Adrenal gland (tissue), 12 donors: ENCODE results near the gene AJM1. TPM values are rescaled to one million over a fixed set of nuclear protein-coding genes. Genes with fewer than 3 reads are reported as not detected.
"Not testable (repeated sequence)": the region's sequence is repeated elsewhere in the genome, so short reads cannot be mapped to it uniquely, and the experiment has no call there.

Experiments
- DNase-seq, 7 donors: peaks; one replicate each; pipeline ENCODE4 v3.0.0-alpha.2; 2019 to 2020
- H3K27ac ChIP-seq, 5 donors: fragments of 200-600 bp; sonication (generic) in 4 of 5; 1 replicate in 3 of 5; 2 replicates in 2 of 5; pipeline versions ENCODE4 v1.5.1 to v1.8.0; 2016 to 2020; ENCODE audit warnings: mild to moderate bottlenecking in 1 of 5
- H3K27me3 ChIP-seq: fragments of 200-600 bp; 2 replicates; pipeline ENCODE4 v1.8.0; 2021
- H3K36me3 ChIP-seq, 2 donors: fragments of 200-600 bp; replicated peaks in 1 of 2; 1 replicate in 1 of 2; 2 replicates in 1 of 2; pipeline versions ENCODE4 v1.5.1 to v1.8.0; 2018 to 2022
- H3K4me1 ChIP-seq, 2 donors: fragments of 200-600 bp; replicated peaks in 1 of 2; 1 replicate in 1 of 2; 2 replicates in 1 of 2; pipeline versions ENCODE4 v1.5.1 to v1.8.0; 2018 to 2021
- H3K4me3 ChIP-seq, 4 donors: fragments of 200-600 bp; sonication (generic) in 3 of 4; one replicate each; pipeline ENCODE4 v1.5.1; 2016 to 2018
- H3K9me3 ChIP-seq, 3 donors: fragments of 200-600 bp; sonication (generic) in 1 of 3; replicated peaks in 1 of 3; 1 replicate in 2 of 3; 2 replicates in 1 of 3; pipeline versions ENCODE4 v1.5.1 to v1.8.0; 2016 to 2021
- POLR2A ChIP-seq, 2 donors: fragments of 450-650 bp; IDR thresholded peaks; one replicate each; pipeline ENCODE4 v1.6.1; 2017; ENCODE audit warnings: antibody characterized with exemption in 2 of 2, mild to moderate bottlenecking in 2 of 2, moderate library complexity in 1 of 2
- WGBS, 4 donors: extraction: QIAGEN DNeasy Blood & Tissue Kit in 2 of 4; methylation state at CpG; one replicate each; pipeline versions ENCODE4 v1.1.5 to v1.1.7; 2013 to 2017; 5-methylcytosine and 5-hydroxymethylcytosine counted together
- intact Hi-C, 2 donors: fragments of 100-400 bp; cut with DNase I; formaldehyde crosslinking; loops; one replicate each; pipeline versions ENCODE4 v1.14.1 to v1.15.0; 2022 to 2023
- polyA plus RNA-seq, 3 donors: library from polyadenylated mRNA; stranded (reverse); fragments of 200-250 nt in 2 of 3; fragments of 350-450 nt in 1 of 3; fragmentation: Illumina TruSeq in 1 of 3; extraction: RNeasy Lipid Tissue Mini Kit (QIAGEN cat#74804) in 1 of 3; gene quantifications; one replicate each; pipeline ENCODE4 v1.2.3, GENCODE V29; 2013 to 2014
- total RNA-seq, 9 donors: library from RNA; depleted of rRNA in 4 of 9; stranded (reverse); fragments of >200 nt in 4 of 9; fragments of 120-200 nt in 1 of 9; fragmentation: NEBNext Ultra II Directional in 1 of 9; extraction: Animal tissue kit (Norgen Biotek cat#: 25700) in 1 of 9; gene quantifications; one replicate each; pipeline versions ENCODE4 v1.1.0 to v1.2.4, GENCODE V29; 2013 to 2023
- TF ChIP-seq, protein P1 (sequence below), 6 experiments: fragments of 450-650 bp in 4 of 6; fragments of 200-600 bp in 2 of 6; sonication (generic) in 1 of 6; IDR thresholded peaks; 1 replicate in 5 of 6; 2 replicates in 1 of 6; pipeline versions ENCODE4 v1.5.1 to v1.8.0; 2016 to 2021; ENCODE audit warnings: antibody characterized with exemption in 6 of 6, mild to moderate bottlenecking in 2 of 6, moderate library complexity in 1 of 6
- donor health status: healthy with polysubstance abuse.
- donor health status: Bipolar disorder and iron deficiency.
- donor health status: DM: yes; HTN: yes; CAD: no.
- donor health status: DM: no; HTN: no; CAD: no.
- donor health status: DM: no; HTN: no; CAD: no.
- donor health status: DM: yes; HTN: yes; CAD: no.

AJM1 gene
- total and polyA plus RNA-seq, 12 donors: 0.33 to 13.7 (median 3.3) TPM

DNA sequence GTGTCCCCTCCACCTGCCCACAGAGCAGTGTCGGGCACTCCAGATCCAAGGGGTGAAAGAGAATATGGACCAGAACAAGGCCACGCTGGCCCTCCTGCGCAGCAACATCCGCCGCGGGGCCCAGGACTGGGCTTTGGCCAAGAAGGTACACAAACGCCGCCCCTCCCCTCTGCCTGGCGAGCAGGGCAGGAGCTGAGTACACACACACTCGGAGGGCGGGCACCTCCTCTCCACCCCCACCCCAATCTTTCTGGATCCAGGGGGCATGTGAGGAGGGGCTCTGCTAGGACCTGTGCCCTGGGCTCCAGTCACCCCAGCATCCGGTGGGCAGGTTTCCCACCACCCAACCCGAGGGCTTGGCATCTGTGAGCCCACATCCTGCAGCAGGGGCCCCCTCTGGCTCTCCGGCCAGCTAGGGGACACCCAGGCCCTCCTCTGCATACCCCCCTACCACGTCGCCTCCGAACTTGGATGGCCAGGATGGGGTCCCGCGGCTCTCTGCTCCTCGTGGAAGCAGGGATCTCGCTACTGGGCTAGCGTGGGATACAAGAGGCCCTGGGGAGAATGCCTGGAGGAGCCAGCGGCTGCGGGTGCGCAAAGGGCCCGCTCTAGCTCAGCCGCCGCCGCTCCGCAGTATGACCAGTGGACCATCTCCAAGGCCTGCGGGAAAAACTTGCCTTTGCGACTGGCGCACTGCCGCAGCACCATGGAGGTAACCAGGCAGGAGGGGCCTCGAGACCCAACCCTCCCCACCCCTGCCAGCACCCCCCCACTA, 43.0 kb upstream of the AJM1 start:
- Histone ChIP-seq H3K27ac (peak overlapping the region in 1 of 5 donors; percentile 38), H3K36me3 (no peaks in the 10 kb centered on the region), H3K4me1 (peaks cover 0 to 29% of the 10 kb centered on the region in 2 donors), H3K4me3 (peak overlapping the region in 1 of 4 donors; percentile 50), H3K9me3 (no peaks in the 10 kb centered on the region), H3K27me3 (peaks cover 7% of the 10 kb centered on the region)
- no peak for DNase-seq
- WGBS, 4 donors: 23 to 40% (median 28%) methylated on average over 2 to 35 of the region's 35 CpGs
- TF ChIP-seq, protein P1, sequence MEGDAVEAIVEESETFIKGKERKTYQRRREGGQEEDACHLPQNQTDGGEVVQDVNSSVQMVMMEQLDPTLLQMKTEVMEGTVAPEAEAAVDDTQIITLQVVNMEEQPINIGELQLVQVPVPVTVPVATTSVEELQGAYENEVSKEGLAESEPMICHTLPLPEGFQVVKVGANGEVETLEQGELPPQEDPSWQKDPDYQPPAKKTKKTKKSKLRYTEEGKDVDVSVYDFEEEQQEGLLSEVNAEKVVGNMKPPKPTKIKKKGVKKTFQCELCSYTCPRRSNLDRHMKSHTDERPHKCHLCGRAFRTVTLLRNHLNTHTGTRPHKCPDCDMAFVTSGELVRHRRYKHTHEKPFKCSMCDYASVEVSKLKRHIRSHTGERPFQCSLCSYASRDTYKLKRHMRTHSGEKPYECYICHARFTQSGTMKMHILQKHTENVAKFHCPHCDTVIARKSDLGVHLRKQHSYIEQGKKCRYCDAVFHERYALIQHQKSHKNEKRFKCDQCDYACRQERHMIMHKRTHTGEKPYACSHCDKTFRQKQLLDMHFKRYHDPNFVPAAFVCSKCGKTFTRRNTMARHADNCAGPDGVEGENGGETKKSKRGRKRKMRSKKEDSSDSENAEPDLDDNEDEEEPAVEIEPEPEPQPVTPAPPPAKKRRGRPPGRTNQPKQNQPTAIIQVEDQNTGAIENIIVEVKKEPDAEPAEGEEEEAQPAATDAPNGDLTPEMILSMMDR (IDR thresholded peaks at IDR 0.05): no peak
- TF ChIP-seq POLR2A (IDR thresholded peaks at IDR 0.05): no peak
- intact Hi-C loops: loop anchor here in 1 of 2 donors (10.0 kb wide), 1 partner anchor 46 kb away; the partner anchor contains the start of genes AJM1 and PHPT1

DNA sequence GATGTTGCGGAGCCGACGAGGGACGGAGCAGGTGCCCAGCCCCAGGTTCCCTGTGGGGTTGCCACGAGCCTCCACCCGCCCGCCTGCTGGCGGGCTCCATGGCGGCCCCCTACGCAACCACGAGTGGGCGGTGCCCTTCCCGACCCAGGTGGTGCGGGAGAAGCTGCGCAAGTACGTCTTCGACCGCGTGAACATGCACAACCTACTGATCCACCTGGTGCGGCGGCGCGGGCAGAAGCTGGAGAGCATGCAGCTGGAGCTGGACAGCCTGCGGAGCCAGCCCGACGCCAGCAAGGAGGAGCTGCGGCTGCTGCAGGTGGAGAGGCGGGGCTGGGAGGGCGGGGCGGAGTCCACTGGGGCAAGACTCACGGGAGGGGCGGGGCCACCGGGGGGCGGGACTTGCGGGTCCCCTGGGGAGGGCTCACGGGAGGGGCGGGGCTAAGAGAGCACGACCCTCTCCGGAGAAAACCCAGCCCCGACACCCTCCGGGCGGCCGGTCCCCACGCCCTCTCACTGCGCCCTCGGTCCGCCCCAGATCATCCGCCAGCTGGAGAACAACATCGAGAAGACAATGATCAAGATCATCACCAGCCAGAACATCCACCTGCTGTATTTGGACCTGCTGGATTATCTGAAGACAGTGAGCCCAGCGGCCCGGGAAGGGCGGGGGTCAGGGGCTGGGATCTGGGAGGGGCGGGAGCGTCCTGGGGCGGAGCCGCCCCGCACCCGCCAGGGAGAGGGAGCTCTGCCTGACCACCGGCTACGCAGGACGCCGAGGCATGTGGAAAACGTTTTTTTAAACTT, 42.2 kb upstream of the AJM1 start:
- intact Hi-C loops: loop anchor here in 1 of 2 donors (10.0 kb wide), 1 partner anchor 45 kb away; the partner anchor contains the start of genes AJM1 and PHPT1
- H3K4me1 ChIP-seq: peaks cover 0 to 29% of the 10 kb centered on the region in 2 donors
- H3K27me3 ChIP-seq: peaks cover 7% of the 10 kb centered on the region
- peak; percentile 79 to 94 (median 90) for DNase-seq
- 0 to 1% (median 0%) methylated on average over 10 to 63 of the region's 63 CpGs for WGBS, 4 donors
- no peaks in the 10 kb centered on the region for H3K36me3 ChIP-seq
- TF ChIP-seq, protein P1 (IDR thresholded peaks at IDR 0.05): no peak
- no peak for TF ChIP-seq POLR2A (IDR thresholded peaks at IDR 0.05)
- H3K4me3 ChIP-seq: peak overlapping the region in 1 of 4 donors; percentile 50
- no peaks in the 10 kb centered on the region for H3K9me3 ChIP-seq
- H3K27ac ChIP-seq: peak overlapping the region in 2 of 5 donors; percentile 35 to 38

DNA sequence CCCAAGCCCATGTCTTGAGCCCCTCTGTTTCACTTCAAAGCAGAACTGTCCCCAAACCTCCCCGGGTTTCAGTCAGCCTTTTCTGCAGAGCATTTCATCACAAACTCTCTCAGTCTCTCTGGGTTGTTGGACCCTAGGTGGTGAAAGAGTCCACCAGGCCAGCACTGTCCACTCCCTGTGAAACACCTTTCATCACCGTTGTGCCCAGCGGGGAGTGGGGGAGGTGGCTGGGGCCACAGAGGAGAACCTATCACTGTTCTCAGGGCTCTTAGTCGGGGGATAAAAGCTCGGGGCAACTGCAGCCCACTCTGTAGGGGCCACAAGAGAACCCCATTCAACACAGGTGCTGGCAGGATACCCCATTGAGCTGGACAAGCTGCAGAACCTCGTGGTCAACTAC, 40.0 kb upstream of the AJM1 start:
- DNase-seq: no peak
- Histone ChIP-seq H3K9me3 (no peaks in the 10 kb centered on the region), H3K27ac (no peak overlapping the region), H3K4me1 (peaks cover 8 to 33% of the 10 kb centered on the region in 2 donors), H3K36me3 (no peaks in the 10 kb centered on the region), H3K27me3 (peaks cover 7% of the 10 kb centered on the region), H3K4me3 (no peak overlapping the region)
- whole genome bisulfite sequencing, 4 donors: 76 to 81% (median 77%) methylated on average over 5 to 6 of the region's 6 CpGs
- intact Hi-C loops: no loop called here
- no peak for TF ChIP-seq POLR2A (IDR thresholded peaks at IDR 0.05)

DNA sequence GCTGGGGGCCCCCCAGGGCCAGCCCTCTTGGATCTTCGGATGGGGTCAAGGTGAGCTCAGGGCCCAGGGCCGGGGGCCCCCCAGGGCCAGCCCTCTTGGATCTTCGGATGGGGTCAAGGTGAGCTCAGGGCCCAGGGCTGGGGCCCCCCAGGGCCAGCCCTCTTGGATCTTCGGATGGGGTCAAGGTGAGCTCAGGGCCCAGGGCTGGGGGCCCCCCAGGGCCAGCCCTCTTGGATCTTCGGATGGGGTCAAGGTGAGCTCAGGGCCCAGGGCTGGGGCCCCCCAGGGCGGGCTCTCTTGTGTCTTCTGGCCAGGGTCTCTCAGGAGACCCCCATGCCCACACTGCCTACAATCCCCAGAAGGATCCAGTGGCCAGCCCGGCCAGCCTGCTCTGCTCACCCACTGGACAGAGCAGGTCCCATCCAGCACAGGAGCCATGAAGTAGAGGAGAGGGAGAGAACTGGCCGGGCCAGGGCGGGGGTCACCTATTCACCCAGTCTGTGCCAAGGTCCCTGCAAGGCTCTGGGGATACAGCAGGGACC, 39.2 kb upstream of the AJM1 start:
- H3K9me3 ChIP-seq, H3K36me3 ChIP-seq, H3K27ac ChIP-seq, H3K4me3 ChIP-seq, DNase-seq, intact Hi-C loops, H3K27me3 ChIP-seq: not testable (repeated sequence)
- WGBS, 4 donors: 64 to 90% (median 77%) methylated on average over 2 to 7 of the region's 9 CpGs; no CpG with 5 or more reads in 1 of the 4 donors
- peaks cover 9 to 35% of the 10 kb centered on the region in 2 donors for H3K4me1 ChIP-seq
